Stomach (tissue), 4 donors: ENCODE data around the gene NT5C2.

ENCODE experiments used
- CTCF ChIP-seq, 7 experiments: fragments of 450-650 bp in 4 of 7; fragments of 200-600 bp in 3 of 7; sonication (generic) in 3 of 7; IDR thresholded peaks; one replicate each; pipeline ENCODE4 v1.5.1; 2016 to 2019; ENCODE audit warnings: antibody characterized with exemption in 7 of 7, control low read depth in 2 of 7, mild to moderate bottlenecking in 1 of 7
- EP300 ChIP-seq: sonication (generic); formaldehyde crosslinking; IDR thresholded peaks from one replicate; pipeline ENCODE4 v1.6.1; 2017; ENCODE audit warnings: antibody characterized with exemption
- POLR2A ChIP-seq, 4 donors: fragments of 450-650 bp; IDR thresholded peaks; one replicate each; pipeline ENCODE4 v1.6.1; 2016; ENCODE audit warnings: antibody characterized with exemption in 4 of 4, control low read depth in 2 of 4, mild to moderate bottlenecking in 1 of 4, moderate library complexity in 1 of 4
- POLR2AphosphoS5 ChIP-seq, 3 donors: sonication (generic); formaldehyde crosslinking; IDR thresholded peaks; one replicate each; pipeline ENCODE4 v1.6.1; 2016; ENCODE audit warnings: antibody characterized with exemption in 3 of 3

- TF ChIP-seq CTCF (IDR thresholded peaks at IDR 0.05) (no peak), EP300 (no peak), POLR2AphosphoS5 (IDR thresholded peaks at IDR 0.05) (no peak), POLR2A (IDR thresholded peaks at IDR 0.05) (no peak)
These were observed 125.1 kb downstream of the NT5C2 start for GRCh38 chr10:103067956-103068355.
